ENCODE data around the gene ALPL. TPM values are rescaled to one million over a fixed set of nuclear protein-coding genes. Genes with fewer than 3 reads are reported as not detected.

Gene ALPL
- total RNA-seq, 1 experiment from 2014 or later: 84.8 TPM

DNA sequence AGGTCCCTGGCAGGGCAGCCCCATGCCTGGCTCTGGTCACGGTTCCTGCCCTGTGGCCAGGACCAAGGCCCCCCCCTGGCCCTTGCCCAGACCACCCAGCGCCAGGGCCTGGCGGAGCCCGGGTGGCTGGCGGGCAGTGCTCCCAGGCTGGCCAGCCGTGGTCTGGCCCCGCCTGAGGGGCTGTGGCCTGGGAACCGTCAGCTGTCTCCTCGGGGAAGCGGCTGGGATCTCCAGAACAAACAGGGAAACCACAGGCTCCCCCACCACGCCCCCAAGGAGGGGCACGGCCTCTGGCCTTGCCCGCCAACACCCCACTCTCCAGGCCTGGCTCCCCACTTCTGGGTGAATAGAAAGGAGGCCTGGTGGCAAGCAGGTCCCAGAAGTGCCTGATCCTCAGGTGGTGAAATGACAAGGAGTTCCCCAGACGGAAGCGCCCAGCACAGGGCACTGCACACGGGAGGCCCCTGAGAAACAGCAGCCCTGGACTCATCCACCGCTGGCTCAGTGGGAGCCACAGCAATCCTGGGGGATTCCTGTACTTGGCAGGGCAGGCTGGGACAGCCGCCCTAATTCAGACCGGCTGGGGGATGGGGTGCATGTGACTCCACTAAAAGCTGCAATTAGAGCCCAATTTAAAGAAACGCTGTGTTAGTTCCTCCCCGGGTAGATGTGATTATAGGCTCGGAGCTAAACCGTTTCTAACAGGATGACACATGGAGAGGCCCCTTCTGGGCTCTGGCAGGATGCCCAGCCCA is 81.1 kb downstream of the ALPL start:
- WGBS (ENCODE audit: extremely low coverage, insufficient read length, low lambda C conversion rate): no CpG with 5 or more reads among the region's 23 CpGs
- Histone ChIP-seq H3K18ac (ENCODE audit: insufficient read length, low read depth, low read length) (no peak overlapping the region), H3K27ac (ENCODE audit: insufficient read length, low read depth, low read length) (no peak overlapping the region), H3K27me3 (ENCODE audit: insufficient read depth, low read length) (no peaks in the 10 kb centered on the region), H3K23me2 (ENCODE audit: insufficient read length, low read depth, low read length, poor library complexity, severe bottlenecking) (no peaks in the 10 kb centered on the region), H4K91ac (ENCODE audit: insufficient read length, low read depth, low read length) (no peak overlapping the region), H2BK12ac (ENCODE audit: insufficient read length, low read depth, low read length) (no peak overlapping the region), H2AK5ac (ENCODE audit: insufficient read length, low read length) (no peak overlapping the region), H3K56ac (ENCODE audit: insufficient read length, low read depth, low read length) (no peak overlapping the region), H3K23ac (ENCODE audit: insufficient read length, low read depth, low read length) (no peak overlapping the region), H3K9me3 (ENCODE audit: control insufficient read depth, low read depth, low read length) (no peaks in the 10 kb centered on the region), H3K9ac (ENCODE audit: extremely low read depth, insufficient read length, low read length) (no peak overlapping the region), H4K20me1 (ENCODE audit: control insufficient read depth, insufficient read depth, insufficient read length) (no peaks in the 10 kb centered on the region), H3K79me1 (ENCODE audit: insufficient read depth, low read depth, low read length, poor library complexity, severe bottlenecking) (no peaks in the 10 kb centered on the region), H3K4me1 (ENCODE audit: insufficient read depth, low read length) (no peaks in the 10 kb centered on the region), H3K4ac (ENCODE audit: low read depth, low read length) (no peak overlapping the region), H2BK15ac (ENCODE audit: low read depth, low read length) (no peak overlapping the region), H3K14ac (ENCODE audit: insufficient read depth, low read length) (no peak overlapping the region), H3K79me2 (ENCODE audit: insufficient read depth, low read length) (no peaks in the 10 kb centered on the region), H3T11ph (ENCODE audit: low read length) (no peak overlapping the region), H2BK20ac (ENCODE audit: low read depth, low read length, poor library complexity, severe bottlenecking) (no peak overlapping the region), H2BK120ac (ENCODE audit: low read depth, low read length, poor library complexity, severe bottlenecking) (no peak overlapping the region), H4K8ac (replicated peaks; ENCODE audit: insufficient read length, low read depth, low read length) (no peak overlapping the region), H3K4me2 (ENCODE audit: insufficient read depth, insufficient read length, low read length) (no peak overlapping the region), H2AFZ (ENCODE audit: low read length) (no peak overlapping the region), H4K5ac (ENCODE audit: insufficient read length, low read depth, low read length) (no peak overlapping the region), H2BK5ac (ENCODE audit: insufficient read length, low read length) (no peak overlapping the region)
- Mint-ChIP-seq H3K27ac (no peak overlapping the region; a peak in 1 of 7 replicates), H3K9me3 (no peaks in the 10 kb centered on the region), H3K27me3 (ENCODE audit: low read depth) (peaks cover 23% of the 10 kb centered on the region), H3K4me1 (peaks cover 32 to 45% of the 10 kb centered on the region in 2 experiments), H3K4me3 (no peak overlapping the region; a peak in 1 of 5 replicates), H3K36me3 (ENCODE audit: insufficient read depth in 1 of 3, low read depth in 3 of 3) (no peaks in the 10 kb centered on the region)
- no peak for DNase-seq
- TF ChIP-seq, protein P1, sequence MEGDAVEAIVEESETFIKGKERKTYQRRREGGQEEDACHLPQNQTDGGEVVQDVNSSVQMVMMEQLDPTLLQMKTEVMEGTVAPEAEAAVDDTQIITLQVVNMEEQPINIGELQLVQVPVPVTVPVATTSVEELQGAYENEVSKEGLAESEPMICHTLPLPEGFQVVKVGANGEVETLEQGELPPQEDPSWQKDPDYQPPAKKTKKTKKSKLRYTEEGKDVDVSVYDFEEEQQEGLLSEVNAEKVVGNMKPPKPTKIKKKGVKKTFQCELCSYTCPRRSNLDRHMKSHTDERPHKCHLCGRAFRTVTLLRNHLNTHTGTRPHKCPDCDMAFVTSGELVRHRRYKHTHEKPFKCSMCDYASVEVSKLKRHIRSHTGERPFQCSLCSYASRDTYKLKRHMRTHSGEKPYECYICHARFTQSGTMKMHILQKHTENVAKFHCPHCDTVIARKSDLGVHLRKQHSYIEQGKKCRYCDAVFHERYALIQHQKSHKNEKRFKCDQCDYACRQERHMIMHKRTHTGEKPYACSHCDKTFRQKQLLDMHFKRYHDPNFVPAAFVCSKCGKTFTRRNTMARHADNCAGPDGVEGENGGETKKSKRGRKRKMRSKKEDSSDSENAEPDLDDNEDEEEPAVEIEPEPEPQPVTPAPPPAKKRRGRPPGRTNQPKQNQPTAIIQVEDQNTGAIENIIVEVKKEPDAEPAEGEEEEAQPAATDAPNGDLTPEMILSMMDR (conservative IDR thresholded peaks at IDR 0.05): no peak
